CD4-positive, CD25-positive, alpha-beta regulatory T cell (primary cell): Measurements from ENCODE around the gene FNDC1. TPM values are rescaled to one million over a fixed set of nuclear protein-coding genes. Genes with fewer than 3 reads are reported as not detected.

ENCODE experiments used
- ATAC-seq, 2 donors: fragments of 150-1000 bp; cut with Tn5 transposase; one replicate each; pipeline ENCODE4 v1.10.0; 2021; ENCODE audit warnings: low read depth in 2 of 2, moderate number of reproducible peaks in 2 of 2, moderate library complexity in 1 of 2
- DNase-seq, 3 donors: peaks; one replicate each; pipeline versions ENCODE4 v3.0.0 to v3.0.0-alpha.2; 2012 to 2022; ENCODE audit warnings: mixed read lengths in 1 of 3
- H3K27ac ChIP-seq: one replicate; pipeline ENCODE4 v1.7.0; 2013; ENCODE audit warnings: mild to moderate bottlenecking, low read length; ENCODE audit not compliant: insufficient read depth, poor library complexity, severe bottlenecking
- H3K27me3 ChIP-seq: one replicate; pipeline ENCODE4 v1.7.0; 2013; ENCODE audit warnings: low read length; ENCODE audit not compliant: control insufficient read depth, insufficient read depth
- H3K36me3 ChIP-seq: one replicate; pipeline ENCODE4 v1.7.0; 2013; ENCODE audit warnings: mild to moderate bottlenecking, low read length, moderate library complexity; ENCODE audit not compliant: control insufficient read depth, insufficient read depth
- H3K4me1 ChIP-seq: 2 replicates; pipeline ENCODE4 v1.7.0; 2013; ENCODE audit warnings: mild to moderate bottlenecking, low read length; ENCODE audit not compliant: insufficient read depth, control insufficient read depth, poor library complexity, severe bottlenecking
- H3K4me3 ChIP-seq: one replicate; pipeline ENCODE4 v1.7.0; 2013; ENCODE audit warnings: low read depth, mild to moderate bottlenecking, low read length, moderate library complexity
- H3K9me3 ChIP-seq, 2 experiments: 1 replicate in 1 of 2; 2 replicates in 1 of 2; pipeline ENCODE4 v1.7.0; 2013; ENCODE audit warnings: low read length in 2 of 2, mild to moderate bottlenecking in 1 of 2, moderate library complexity in 1 of 2; ENCODE audit not compliant: control insufficient read depth in 2 of 2
- H3K27ac Mint-ChIP-seq, 3 donors: one replicate each; pipeline ENCODE4 v1.8.0; 2020 to 2022; ENCODE audit warnings: mild to moderate bottlenecking in 3 of 3, mixed read lengths in 3 of 3, moderate library complexity in 2 of 3
- H3K27me3 Mint-ChIP-seq: one replicate; pipeline ENCODE4 v1.8.0; 2022; ENCODE audit warnings: mild to moderate bottlenecking, mixed read lengths
- H3K36me3 Mint-ChIP-seq: one replicate; pipeline ENCODE4 v1.8.0; 2020; ENCODE audit warnings: mixed read lengths
- H3K4me1 Mint-ChIP-seq, 4 donors: one replicate each; pipeline ENCODE4 v1.8.0; 2020 to 2022; ENCODE audit warnings: mixed read lengths in 4 of 4, mild to moderate bottlenecking in 1 of 4
- H3K4me3 Mint-ChIP-seq, 4 donors: one replicate each; pipeline ENCODE4 v1.8.0; 2020 to 2022; ENCODE audit warnings: mild to moderate bottlenecking in 4 of 4, mixed read lengths in 4 of 4, moderate library complexity in 3 of 4
- H3K9me3 Mint-ChIP-seq, 7 donors: one replicate each; pipeline ENCODE4 v1.8.0; 2020 to 2022; ENCODE audit warnings: mixed read lengths in 7 of 7, mild to moderate bottlenecking in 3 of 7, moderate library complexity in 2 of 7
- polyA plus RNA-seq, 4 donors: library from polyadenylated mRNA; unstranded; fragments of 300-500 nt; fragmentation: Illumina TruSeq; gene quantifications; one replicate each; pipeline ENCODE4 v1.2.3, GENCODE V29; 2021
- total RNA-seq: library from RNA; stranded (reverse); gene quantifications from one replicate; pipeline ENCODE4 v1.2.3, GENCODE V29; 2022

FNDC1 gene
- total and polyA plus RNA-seq, 5 donors from 2014 or later, result 0.17 TPM; not detected in 4

GRCh38 chr6:159212525-159213280, 43.5 kb downstream of the FNDC1 start:
- no peaks in the 10 kb centered on the region for H3K27me3 ChIP-seq
- H3K9me3 Mint-ChIP-seq, result peaks cover 0 to 3% (median 0%) of the 10 kb centered on the region in 7 donors
- H3K4me3 Mint-ChIP-seq, result no peak overlapping the region
- no peak overlapping the region for H3K27ac ChIP-seq
- H3K36me3 Mint-ChIP-seq, result no peaks in the 10 kb centered on the region
- ATAC-seq, result no peak
- no peak overlapping the region for H3K27ac Mint-ChIP-seq
- peaks cover 6% of the 10 kb centered on the region for H3K27me3 Mint-ChIP-seq
- H3K36me3 ChIP-seq, result no peaks in the 10 kb centered on the region
- no peak for DNase-seq
- H3K4me1 ChIP-seq, result no peaks in the 10 kb centered on the region
- H3K9me3 ChIP-seq, result no peaks in the 10 kb centered on the region
- H3K4me3 ChIP-seq, result no peak overlapping the region
- H3K4me1 Mint-ChIP-seq, result peaks cover 0 to 8% (median 0%) of the 10 kb centered on the region in 4 donors

- DNase-seq (no peak), ATAC-seq (no peak)
- peaks cover 7% of the 10 kb centered on the region for H3K27me3 Mint-ChIP-seq
- Histone ChIP-seq H3K4me1 (no peaks in the 10 kb centered on the region), H3K27me3 (no peaks in the 10 kb centered on the region), H3K9me3 (no peaks in the 10 kb centered on the region), H3K27ac (no peak overlapping the region), H3K4me3 (no peak overlapping the region), H3K36me3 (no peaks in the 10 kb centered on the region)
- H3K4me1 Mint-ChIP-seq, result peaks cover 0 to 8% (median 0%) of the 10 kb centered on the region in 4 donors
- no peak overlapping the region for H3K4me3 Mint-ChIP-seq
- H3K9me3 Mint-ChIP-seq, result peaks cover 0 to 3% (median 0%) of the 10 kb centered on the region in 7 donors
- H3K27ac Mint-ChIP-seq, result no peak overlapping the region
- no peaks in the 10 kb centered on the region for H3K36me3 Mint-ChIP-seq
Measured at GRCh38 chr6:159213405-159213804, 44.2 kb downstream of the FNDC1 start.

DNA sequence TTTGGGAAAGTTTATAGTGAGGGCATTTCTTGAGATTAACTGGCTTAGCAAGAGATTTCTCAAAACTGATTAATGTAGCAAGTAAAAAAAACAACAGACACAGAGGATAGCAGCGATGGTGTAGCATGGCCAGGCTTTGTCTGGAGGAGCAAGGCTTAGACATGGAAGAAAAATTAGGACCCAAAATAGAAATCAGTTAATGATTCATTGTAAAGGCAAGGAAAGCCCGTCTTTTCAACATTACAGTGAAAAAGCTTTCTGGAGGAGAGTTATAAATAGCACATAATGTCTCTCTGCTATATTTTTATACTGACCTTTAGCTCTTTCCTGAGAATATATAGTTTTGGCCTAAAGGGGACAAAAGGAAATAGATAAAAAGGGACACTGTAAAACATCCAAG, 45.1 kb downstream of the FNDC1 start:
- Mint-ChIP-seq H3K27me3 (peaks cover 11% of the 10 kb centered on the region), H3K4me3 (no peak overlapping the region), H3K27ac (no peak overlapping the region), H3K4me1 (peaks cover 0 to 8% (median 0%) of the 10 kb centered on the region in 4 donors), H3K36me3 (no peaks in the 10 kb centered on the region), H3K9me3 (peaks cover 0 to 3% (median 0%) of the 10 kb centered on the region in 7 donors)
- Histone ChIP-seq H3K4me3 (no peak overlapping the region), H3K27ac (no peak overlapping the region), H3K36me3 (no peaks in the 10 kb centered on the region), H3K4me1 (no peaks in the 10 kb centered on the region), H3K9me3 (no peaks in the 10 kb centered on the region), H3K27me3 (no peaks in the 10 kb centered on the region)
- DNase-seq, result no peak
- no peak for ATAC-seq

DNA sequence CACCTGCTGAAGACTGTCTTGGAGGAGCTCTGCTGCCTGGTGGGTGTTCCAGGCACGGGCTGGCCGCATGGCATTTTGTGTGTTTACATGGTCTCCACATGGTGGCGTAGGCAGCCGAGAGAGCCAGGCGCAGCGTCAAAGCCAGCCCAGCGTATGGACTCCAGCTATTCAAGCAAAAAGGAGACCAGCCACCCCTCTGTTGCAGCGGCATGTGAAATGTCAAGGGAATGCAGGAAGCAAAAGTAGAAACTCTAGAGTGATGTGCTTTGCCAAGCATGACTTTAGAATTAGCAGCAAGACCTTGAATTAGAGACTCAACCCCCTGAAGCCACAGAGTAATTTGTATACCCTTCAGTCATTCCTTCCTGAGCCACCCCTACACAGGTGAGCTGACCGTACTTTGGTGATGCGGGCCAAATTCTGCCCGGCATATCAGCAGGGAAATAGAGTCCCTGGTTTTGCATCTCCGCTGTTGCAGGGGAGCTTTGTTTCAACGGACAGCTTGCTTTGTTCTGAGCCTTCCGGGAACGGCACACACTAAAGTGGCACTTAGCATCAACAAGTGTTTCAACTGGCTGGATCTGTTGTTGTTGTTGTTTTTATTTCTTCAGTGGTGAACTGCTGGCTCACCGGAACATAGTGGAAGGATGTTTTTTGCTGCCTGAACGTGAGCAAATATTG, 48.5 kb downstream of the FNDC1 start:
- H3K27ac Mint-ChIP-seq, result no peak overlapping the region
- Histone ChIP-seq H3K4me1 (no peaks in the 10 kb centered on the region), H3K36me3 (no peaks in the 10 kb centered on the region), H3K27ac (no peak overlapping the region), H3K27me3 (peaks cover 5% of the 10 kb centered on the region), H3K4me3 (no peak overlapping the region), H3K9me3 (no peaks in the 10 kb centered on the region)
- ATAC-seq (no peak), DNase-seq (peak in 2 of 3 donors; percentile 16 to 35)
- H3K4me3 Mint-ChIP-seq, result no peak overlapping the region
- peaks cover 0 to 3% (median 0%) of the 10 kb centered on the region in 7 donors for H3K9me3 Mint-ChIP-seq
- peaks cover 15% of the 10 kb centered on the region for H3K27me3 Mint-ChIP-seq
- peaks cover 0 to 8% (median 0%) of the 10 kb centered on the region in 4 donors for H3K4me1 Mint-ChIP-seq
- no peaks in the 10 kb centered on the region for H3K36me3 Mint-ChIP-seq

DNA sequence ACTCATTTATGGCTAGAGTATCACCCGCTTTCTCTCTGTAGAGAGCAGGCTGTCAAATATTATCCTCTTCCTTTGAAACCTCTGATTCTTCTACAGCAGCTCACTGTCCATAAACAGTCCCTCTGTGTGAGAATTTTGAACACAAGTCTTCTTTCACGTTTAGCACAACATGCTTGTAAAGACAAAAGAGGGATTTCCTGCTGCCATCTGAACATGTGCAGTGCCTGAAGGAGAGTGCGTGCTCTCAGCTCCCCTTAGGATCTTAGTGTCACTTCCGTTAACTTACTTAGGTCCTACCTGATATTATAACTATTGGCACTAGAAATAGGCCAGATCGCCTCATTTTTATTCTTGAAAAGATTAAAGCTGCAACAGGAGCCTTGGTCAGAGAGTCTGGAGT, 50.9 kb downstream of the FNDC1 start:
- H3K27ac Mint-ChIP-seq, result no peak overlapping the region
- peaks cover 0 to 8% (median 0%) of the 10 kb centered on the region in 4 donors for H3K4me1 Mint-ChIP-seq
- no peaks in the 10 kb centered on the region for H3K36me3 ChIP-seq
- H3K9me3 Mint-ChIP-seq, result peaks cover 0 to 3% (median 0%) of the 10 kb centered on the region in 7 donors
- H3K27ac ChIP-seq, result no peak overlapping the region
- no peak for ATAC-seq
- peaks cover 11% of the 10 kb centered on the region for H3K27me3 ChIP-seq
- H3K36me3 Mint-ChIP-seq, result no peaks in the 10 kb centered on the region
- no peak overlapping the region for H3K4me3 ChIP-seq
- no peaks in the 10 kb centered on the region for H3K9me3 ChIP-seq
- peaks cover 19% of the 10 kb centered on the region for H3K27me3 Mint-ChIP-seq
- H3K4me3 Mint-ChIP-seq, result no peak overlapping the region
- no peak for DNase-seq
- H3K4me1 ChIP-seq, result no peaks in the 10 kb centered on the region

DNA sequence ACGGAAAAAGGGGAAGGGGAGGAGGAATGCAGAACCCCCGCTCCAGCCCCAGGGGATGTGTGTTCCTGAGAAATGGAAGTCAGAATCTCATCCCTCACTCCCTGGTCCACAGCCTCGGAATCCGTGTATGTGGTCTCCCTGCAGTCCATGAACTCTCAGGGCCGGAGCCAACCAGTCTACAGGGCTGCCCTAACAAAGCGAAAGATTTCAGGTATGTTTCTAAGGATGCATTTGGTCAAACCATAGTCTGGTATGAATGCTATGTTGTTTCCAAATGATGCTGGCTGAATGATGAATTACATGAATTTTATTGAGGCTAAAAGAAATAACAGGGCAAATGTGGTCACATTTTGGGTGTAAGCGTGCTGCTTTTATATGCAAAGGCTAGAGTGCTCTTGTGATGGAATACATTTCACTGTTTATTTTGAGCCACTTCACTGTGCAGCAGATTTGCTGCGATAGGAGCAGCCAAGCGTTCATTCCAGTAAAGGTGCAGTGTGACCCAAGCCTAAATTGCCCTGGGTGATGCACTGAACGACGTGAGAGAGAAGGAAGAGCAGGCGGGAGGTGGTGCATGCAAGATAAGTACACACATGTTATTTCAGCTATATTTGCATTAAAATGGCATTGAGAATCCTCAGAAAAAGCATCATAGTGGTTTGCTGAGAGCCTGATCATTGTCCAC, 52.4 kb downstream of the FNDC1 start:
- Mint-ChIP-seq H3K4me3 (no peak overlapping the region), H3K36me3 (no peaks in the 10 kb centered on the region), H3K4me1 (peaks cover 0 to 8% (median 0%) of the 10 kb centered on the region in 4 donors), H3K27me3 (peaks cover 31% of the 10 kb centered on the region), H3K9me3 (peaks cover 0 to 1% (median 0%) of the 10 kb centered on the region in 7 donors), H3K27ac (no peak overlapping the region)
- H3K36me3 ChIP-seq, result no peaks in the 10 kb centered on the region
- no peaks in the 10 kb centered on the region for H3K9me3 ChIP-seq
- DNase-seq, result no peak
- no peak overlapping the region for H3K27ac ChIP-seq
- ATAC-seq, result no peak
- H3K4me3 ChIP-seq, result no peak overlapping the region
- H3K4me1 ChIP-seq, result no peaks in the 10 kb centered on the region
- peaks cover 14% of the 10 kb centered on the region for H3K27me3 ChIP-seq

DNA sequence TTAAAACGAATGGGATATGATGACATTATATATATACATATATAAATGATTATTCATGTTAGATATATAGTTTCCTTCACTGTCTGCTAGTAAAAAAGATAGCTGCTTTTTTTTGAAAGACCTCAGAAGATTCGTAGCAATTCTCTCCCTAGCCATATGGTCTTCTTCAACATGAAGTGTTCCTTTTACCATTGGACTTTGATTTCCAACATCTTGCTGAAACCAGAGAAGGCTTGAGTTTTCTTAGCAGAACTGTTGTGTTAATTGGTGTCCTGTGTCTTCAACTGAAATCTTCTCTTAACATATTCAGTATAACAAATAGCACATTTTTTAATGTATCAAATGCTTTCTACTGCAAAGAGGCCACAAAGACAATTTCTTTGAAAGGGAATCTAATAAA, 55.3 kb downstream of the FNDC1 start:
- Mint-ChIP-seq H3K27ac (no peak overlapping the region), H3K4me1 (peaks cover 0 to 6% (median 0%) of the 10 kb centered on the region in 4 donors), H3K27me3 (peaks cover 23% of the 10 kb centered on the region), H3K9me3 (peaks cover 0 to 1% (median 0%) of the 10 kb centered on the region in 7 donors), H3K4me3 (no peak overlapping the region), H3K36me3 (no peaks in the 10 kb centered on the region)
- Histone ChIP-seq H3K27ac (no peak overlapping the region), H3K4me1 (no peaks in the 10 kb centered on the region), H3K4me3 (no peak overlapping the region), H3K27me3 (peaks cover 16% of the 10 kb centered on the region), H3K36me3 (no peaks in the 10 kb centered on the region), H3K9me3 (no peaks in the 10 kb centered on the region)
- ATAC-seq, result no peak
- DNase-seq, result no peak
